MG63 (cell line): ENCODE measurements around the gene TSHZ2. TPM values are rescaled to one million over a fixed set of nuclear protein-coding genes. Genes with fewer than 3 reads are reported as not detected.
A peak's percentile ranks its signal among the peaks of the same experiment; 100 is the strongest.

Source experiments
- DNase-seq: peaks from one replicate; pipeline ENCODE4 v3.0.0-alpha.2; 2020
- H3K27me3 ChIP-seq: fragments of 250-450 bp; sonication (Bioruptor Pico); 2 replicates; pipeline ENCODE4 v1.5.1; 2020; ENCODE audit warnings: mild to moderate bottlenecking, moderate library complexity
- H3K36me3 ChIP-seq: fragments of 250-450 bp; sonication (Bioruptor Pico); 2 replicates; pipeline ENCODE4 v1.5.1; 2020; ENCODE audit warnings: mild to moderate bottlenecking, moderate library complexity
- H3K4me3 ChIP-seq: fragments of 250-450 bp; sonication (Bioruptor Pico); 2 replicates; pipeline ENCODE4 v1.5.1; 2020; ENCODE audit warnings: mild to moderate bottlenecking, moderate library complexity
- H3K9me3 ChIP-seq: fragments of 250-450 bp; sonication (Bioruptor Pico); 2 replicates; pipeline ENCODE4 v1.5.1; 2020; ENCODE audit warnings: mild to moderate bottlenecking, moderate library complexity
- total RNA-seq: library from RNA; depleted of rRNA; stranded (reverse); fragments of >200 nt; shearing (Covaris generic); gene quantifications from 2 replicates; pipeline ENCODE4 v1.2.3, GENCODE V29; 2014; ENCODE audit warnings: low replicate concordance

The TSHZ2 gene
- total RNA-seq, 1 experiment from 2014 or later: not detected

GRCh38 chr20:53389516-53390300, 417.6 kb downstream of the TSHZ2 start:
- Histone ChIP-seq H3K9me3 (no peaks in the 10 kb centered on the region), H3K36me3 (no peaks in the 10 kb centered on the region), H3K4me3 (no peak overlapping the region), H3K27me3 (peaks cover 6% of the 10 kb centered on the region; the same call in 1 of the 2 replicates)
- no peak for DNase-seq

DNA sequence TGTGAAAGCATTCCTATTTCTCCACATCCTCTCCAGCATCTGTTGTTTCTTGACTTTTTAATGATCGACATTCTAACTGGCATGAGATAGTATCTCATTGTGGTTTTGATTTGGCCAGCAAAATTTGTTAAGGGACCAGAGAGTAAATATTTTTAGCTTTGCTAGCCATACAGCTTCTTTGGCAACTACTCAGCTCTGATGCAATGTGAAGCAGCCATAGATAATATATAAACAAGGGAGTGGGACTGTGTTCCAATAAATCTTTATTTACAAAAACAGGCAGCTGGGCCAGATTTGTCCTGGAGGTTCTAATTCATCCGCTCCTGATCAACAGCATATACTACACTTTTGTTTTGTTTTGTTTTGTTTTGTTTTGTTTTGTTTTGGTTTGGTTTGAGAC, 418.6 kb downstream of the TSHZ2 start:
- Histone ChIP-seq H3K36me3 (no peaks in the 10 kb centered on the region), H3K9me3 (no peaks in the 10 kb centered on the region), H3K27me3 (peaks cover 6% of the 10 kb centered on the region; the same call in 1 of the 2 replicates), H3K4me3 (no peak overlapping the region)
- DNase-seq: no peak

DNA sequence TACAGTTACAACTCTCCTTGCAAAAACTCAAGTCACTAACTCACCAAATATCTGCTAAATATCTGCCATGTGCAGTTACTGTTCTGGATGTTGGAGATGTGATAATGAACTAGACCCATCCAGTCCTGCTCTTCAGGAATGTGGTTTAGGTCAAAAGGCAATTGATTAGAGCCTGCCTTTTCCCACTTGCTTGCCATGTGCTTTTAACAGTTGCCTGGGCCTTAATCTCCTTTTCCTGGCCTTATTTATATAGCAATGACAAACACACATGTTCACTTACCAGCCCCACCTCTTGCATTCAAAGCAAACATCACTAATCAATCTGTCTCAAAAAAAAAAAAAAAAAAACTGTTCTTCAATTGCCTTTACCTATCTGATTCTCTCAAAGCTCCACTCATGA, 422.3 kb downstream of the TSHZ2 start:
- H3K4me3 ChIP-seq: no peak overlapping the region
- no peaks in the 10 kb centered on the region for H3K36me3 ChIP-seq
- H3K9me3 ChIP-seq: no peaks in the 10 kb centered on the region
- DNase-seq: no peak
- peaks cover 6% of the 10 kb centered on the region; the same call in 1 of the 2 replicates for H3K27me3 ChIP-seq

GRCh38 chr20:53395188-53395923, 423.2 kb downstream of the TSHZ2 start:
- no peak for DNase-seq
- H3K36me3 ChIP-seq: no peaks in the 10 kb centered on the region
- no peak overlapping the region for H3K4me3 ChIP-seq
- peaks cover 6% of the 10 kb centered on the region; the same call in 1 of the 2 replicates for H3K27me3 ChIP-seq
- no peaks in the 10 kb centered on the region for H3K9me3 ChIP-seq

DNA sequence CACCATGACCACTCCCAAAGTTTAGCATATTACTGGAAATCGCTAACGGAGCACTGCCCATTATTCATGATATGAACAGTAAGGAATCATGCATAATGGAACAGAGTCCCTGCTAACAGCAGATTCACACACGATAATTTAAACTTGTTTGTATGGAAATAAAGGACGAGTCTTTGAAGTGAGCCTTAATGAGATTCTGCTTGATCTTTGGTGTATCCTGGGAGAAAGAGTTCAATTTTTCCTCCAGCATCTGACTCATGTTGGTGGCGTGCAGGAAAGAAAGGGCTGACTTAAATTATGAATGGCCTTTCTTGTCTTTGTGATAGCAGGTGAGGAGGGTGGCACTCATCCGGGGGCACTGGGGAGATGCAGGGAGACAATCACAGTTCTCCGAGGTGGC, 426.9 kb downstream of the TSHZ2 start:
- no peaks in the 10 kb centered on the region for H3K36me3 ChIP-seq
- no peaks in the 10 kb centered on the region; the same call in 1 of the 2 replicates for H3K27me3 ChIP-seq
- H3K4me3 ChIP-seq: no peak overlapping the region
- no peak for DNase-seq
- H3K9me3 ChIP-seq: no peaks in the 10 kb centered on the region

- Histone ChIP-seq H3K36me3 (no peaks in the 10 kb centered on the region), H3K27me3 (peaks cover 3% of the 10 kb centered on the region), H3K4me3 (no peak overlapping the region), H3K9me3 (no peaks in the 10 kb centered on the region)
- peak; percentile 18 for DNase-seq
These were observed 427.6 kb downstream of the TSHZ2 start for GRCh38 chr20:53399592-53400335.

DNA sequence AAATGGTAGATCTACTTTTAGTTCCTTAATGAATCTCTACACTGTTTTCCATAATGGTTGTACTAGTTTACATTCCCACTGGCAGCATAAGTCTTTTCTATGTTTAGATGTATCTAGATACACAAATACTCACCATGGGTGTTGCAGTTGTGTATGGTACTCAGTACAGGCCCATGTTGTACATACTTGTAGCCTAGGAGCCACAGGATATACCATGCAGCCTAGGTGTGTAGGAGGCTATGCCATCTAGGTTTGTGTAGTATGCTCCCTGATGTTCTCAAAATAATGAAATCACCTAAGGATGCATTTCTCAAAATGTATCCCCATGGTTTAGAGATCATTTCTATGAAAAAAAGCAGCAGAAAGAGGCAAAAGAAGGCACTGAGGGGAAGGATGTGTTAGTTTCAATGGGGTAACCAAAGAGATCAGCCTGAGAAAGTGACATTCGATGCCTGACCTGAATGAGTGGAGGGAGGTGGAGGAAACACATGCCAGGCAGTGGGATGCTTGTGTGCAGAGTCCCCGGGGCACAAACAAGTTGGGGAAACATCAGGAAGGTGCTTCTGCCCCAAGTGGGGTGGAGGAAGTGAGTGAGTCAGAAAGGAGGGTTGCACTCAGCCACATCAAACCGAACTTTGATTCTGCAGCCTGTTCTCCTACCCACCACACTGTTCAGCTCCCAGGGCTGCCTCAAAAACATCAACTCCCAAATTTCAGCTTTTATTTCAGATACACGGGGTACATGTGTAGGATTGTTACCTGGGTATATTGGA, 430.3 kb downstream of the TSHZ2 start:
- no peak for DNase-seq
- H3K36me3 ChIP-seq: no peaks in the 10 kb centered on the region
- H3K9me3 ChIP-seq: no peaks in the 10 kb centered on the region
- peaks cover 3% of the 10 kb centered on the region for H3K27me3 ChIP-seq
- H3K4me3 ChIP-seq: no peak overlapping the region

GRCh38 chr20:53403029-53403428, 430.9 kb downstream of the TSHZ2 start:
- no peak for DNase-seq
- H3K4me3 ChIP-seq: no peak overlapping the region
- H3K36me3 ChIP-seq: no peaks in the 10 kb centered on the region
- peaks cover 3% of the 10 kb centered on the region for H3K27me3 ChIP-seq
- H3K9me3 ChIP-seq: no peaks in the 10 kb centered on the region

DNA sequence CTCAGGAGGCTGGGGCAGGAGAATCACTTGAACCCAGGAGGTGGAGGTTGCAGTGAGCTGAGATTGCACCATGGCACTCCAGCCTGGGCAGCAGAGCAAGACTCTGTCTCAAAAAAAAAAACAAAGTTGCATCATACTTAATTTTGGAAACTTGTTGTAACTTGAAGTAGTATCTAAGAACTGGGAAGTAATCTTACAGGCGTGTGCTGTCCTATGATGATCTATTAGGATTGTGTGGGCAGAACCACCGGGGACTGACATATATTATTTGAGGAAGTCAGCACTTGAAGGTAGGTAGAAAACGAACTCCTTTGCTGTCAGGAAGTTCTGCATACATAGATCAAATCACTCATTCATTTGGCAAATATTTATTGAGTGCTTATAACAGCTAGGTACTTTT, 433.0 kb downstream of the TSHZ2 start:
- Histone ChIP-seq H3K27me3 (peaks cover 3% of the 10 kb centered on the region), H3K36me3 (no peaks in the 10 kb centered on the region), H3K9me3 (no peaks in the 10 kb centered on the region), H3K4me3 (no peak overlapping the region)
- no peak for DNase-seq

GRCh38 chr20:53406580-53406979, 434.4 kb downstream of the TSHZ2 start:
- Histone ChIP-seq H3K4me3 (no peak overlapping the region), H3K36me3 (no peaks in the 10 kb centered on the region), H3K9me3 (no peaks in the 10 kb centered on the region), H3K27me3 (peaks cover 3% of the 10 kb centered on the region)
- no peak for DNase-seq

GRCh38 chr20:53408691-53409446, 436.7 kb downstream of the TSHZ2 start:
- Histone ChIP-seq H3K4me3 (no peak overlapping the region), H3K36me3 (no peaks in the 10 kb centered on the region), H3K27me3 (peaks cover 3% of the 10 kb centered on the region), H3K9me3 (no peaks in the 10 kb centered on the region)
- no peak for DNase-seq

DNA sequence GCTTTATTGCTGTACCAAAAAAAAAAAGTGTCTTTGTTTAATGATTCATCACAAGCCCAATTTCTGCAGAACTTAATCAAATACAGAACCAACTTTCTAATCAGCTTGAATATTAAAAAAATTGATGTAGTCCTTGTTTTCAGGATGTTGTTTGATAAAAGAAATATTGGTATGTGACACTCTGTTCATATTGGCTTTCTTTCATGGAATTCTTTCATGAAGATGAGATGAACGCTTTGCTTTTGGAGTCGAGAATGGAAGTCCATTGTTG, 437.2 kb downstream of the TSHZ2 start:
- Histone ChIP-seq H3K27me3 (peaks cover 2% of the 10 kb centered on the region), H3K9me3 (no peaks in the 10 kb centered on the region), H3K36me3 (no peaks in the 10 kb centered on the region), H3K4me3 (no peak overlapping the region)
- DNase-seq: no peak

DNA sequence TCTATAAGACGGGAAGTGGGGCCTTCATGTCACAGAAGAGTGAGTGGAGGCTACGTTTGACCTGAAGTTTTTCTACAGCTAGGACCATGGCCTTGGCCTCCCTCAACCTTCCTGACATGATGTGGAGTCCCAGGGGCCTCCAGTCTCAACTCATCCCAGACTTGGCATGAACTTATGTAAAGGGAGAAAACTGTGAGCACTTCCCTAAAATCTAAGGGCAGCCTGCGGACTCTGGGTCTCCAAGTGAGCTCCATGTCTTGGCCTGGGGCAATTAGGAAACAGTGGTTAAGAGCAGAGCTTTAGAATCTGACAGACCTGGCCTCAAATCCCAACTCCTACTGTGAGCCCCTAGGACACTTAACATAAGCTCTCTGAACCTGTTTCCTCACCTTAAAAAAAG, 439.0 kb downstream of the TSHZ2 start:
- no peak for DNase-seq
- no peaks in the 10 kb centered on the region for H3K36me3 ChIP-seq
- no peaks in the 10 kb centered on the region for H3K27me3 ChIP-seq
- no peak overlapping the region for H3K4me3 ChIP-seq
- no peaks in the 10 kb centered on the region for H3K9me3 ChIP-seq

- DNase-seq: no peak
- no peaks in the 10 kb centered on the region for H3K27me3 ChIP-seq
- no peak overlapping the region for H3K4me3 ChIP-seq
- no peaks in the 10 kb centered on the region for H3K9me3 ChIP-seq
- no peaks in the 10 kb centered on the region for H3K36me3 ChIP-seq
These were observed 439.7 kb downstream of the TSHZ2 start for GRCh38 chr20:53411891-53412290.

GRCh38 chr20:53412577-53413185, 440.5 kb downstream of the TSHZ2 start:
- H3K36me3 ChIP-seq: no peaks in the 10 kb centered on the region
- H3K27me3 ChIP-seq: no peaks in the 10 kb centered on the region
- no peak overlapping the region for H3K4me3 ChIP-seq
- H3K9me3 ChIP-seq: no peaks in the 10 kb centered on the region
- DNase-seq: no peak

- H3K9me3 ChIP-seq: no peaks in the 10 kb centered on the region
- DNase-seq: no peak
These were observed 441.1 kb downstream of the TSHZ2 start for GRCh38 chr20:53413186-53413631.

More at GRCh38 chr20:53413186-53413631, 441.1 kb downstream of the TSHZ2 start:
- Histone ChIP-seq H3K4me3 (no peak overlapping the region), H3K27me3 (no peaks in the 10 kb centered on the region), H3K36me3 (no peaks in the 10 kb centered on the region)
